T-cell (primary cell): ENCODE measurements around the gene SOBP. TPM values are rescaled to one million over a fixed set of nuclear protein-coding genes. Genes with fewer than 3 reads are reported as not detected.
"Not testable (repeated sequence)": the region's sequence is repeated elsewhere in the genome, so short reads cannot be mapped to it uniquely, and the experiment has no call there.

Experiments
- ATAC-seq, 4 experiments: fragments of 200-7000 bp in 3 of 4; fragments of 150-1000 bp in 1 of 4; cut with Tn5 transposase; replicated peaks in 1 of 4; 1 replicate in 3 of 4; 2 replicates in 1 of 4; pipeline ENCODE4 v1.10.0; 2021; ENCODE audit warnings: moderate library complexity in 3 of 4, mild to moderate bottlenecking in 2 of 4, moderate number of reproducible peaks in 1 of 4
- CTCF ChIA-PET, 2 donors: fragments of 300-600 bp; sonication (Branson Sonifier 250); formaldehyde crosslinking; loops; one replicate each; lab custom pipeline; 2022; ENCODE audit warnings: antibody characterized with exemption in 2 of 2; lab: Charles Lee
- POLR2A ChIA-PET, 2 donors: fragments of 300-600 bp; sonication (Branson Sonifier 250); formaldehyde crosslinking; loops; one replicate each; lab custom pipeline; 2022; ENCODE audit warnings: antibody characterized with exemption in 2 of 2; lab: Charles Lee
- DNase-seq, 35 experiments: peaks; one replicate each; pipeline versions ENCODE4 v3.0.0 to v3.0.0-alpha.2; 2013 to 2023
- H3K27ac ChIP-seq: one replicate; pipeline ENCODE4 v1.5.1; 2013; ENCODE audit warnings: low read length
- H3K27me3 ChIP-seq, 2 experiments: replicated peaks in 1 of 2; 1 replicate in 1 of 2; 2 replicates in 1 of 2; pipeline versions ENCODE4 v1.6.1 to v1.7.0; 2013; ENCODE audit warnings: low read length in 1 of 2, mixed read lengths in 1 of 2; ENCODE audit not compliant: control insufficient read depth in 2 of 2, insufficient read depth in 2 of 2; ENCODE audit errors: extremely low read depth in 1 of 2
- H3K36me3 ChIP-seq, 2 donors: 1 replicate in 1 of 2; 2 replicates in 1 of 2; pipeline versions ENCODE4 v1.6.1 to v1.7.0; 2013; ENCODE audit warnings: low read length in 1 of 2; ENCODE audit not compliant: control insufficient read depth in 2 of 2, insufficient read depth in 1 of 2; ENCODE audit errors: extremely low read depth in 1 of 2
- H3K4me1 ChIP-seq, 2 experiments: 1 replicate in 1 of 2; 2 replicates in 1 of 2; pipeline versions ENCODE4 v1.6.1 to v1.7.0; 2013; ENCODE audit warnings: low read length in 2 of 2, mixed read lengths in 1 of 2; ENCODE audit not compliant: insufficient read depth in 2 of 2, control insufficient read depth in 1 of 2; ENCODE audit errors: extremely low read depth in 1 of 2
- H3K4me3 ChIP-seq, 2 donors: 1 replicate in 1 of 2; 2 replicates in 1 of 2; pipeline versions ENCODE4 v1.5.1 to v1.7.0; 2013; ENCODE audit warnings: mild to moderate bottlenecking in 2 of 2, low read length in 1 of 2, moderate library complexity in 1 of 2; ENCODE audit not compliant: control insufficient read depth in 1 of 2; ENCODE audit errors: extremely low read depth in 1 of 2
- H3K9me3 ChIP-seq: 2 replicates; pipeline ENCODE4 v1.7.0; 2013
- H3K27ac Mint-ChIP-seq, 2 donors: one replicate each; pipeline ENCODE4 v1.8.0; 2020 to 2021; ENCODE audit warnings: mild to moderate bottlenecking in 2 of 2, mixed read lengths in 2 of 2
- H3K27me3 Mint-ChIP-seq, 2 donors: one replicate each; pipeline ENCODE4 v1.8.0; 2021 to 2022; ENCODE audit warnings: mixed read lengths in 2 of 2
- H3K36me3 Mint-ChIP-seq: one replicate; pipeline ENCODE4 v1.8.0; 2021; ENCODE audit warnings: mixed read lengths
- H3K4me1 Mint-ChIP-seq, 3 donors: one replicate each; pipeline ENCODE4 v1.8.0; 2020 to 2022; ENCODE audit warnings: mixed read lengths in 3 of 3, mild to moderate bottlenecking in 1 of 3
- H3K4me3 Mint-ChIP-seq, 3 donors: one replicate each; pipeline ENCODE4 v1.8.0; 2020 to 2022; ENCODE audit warnings: mild to moderate bottlenecking in 3 of 3, mixed read lengths in 3 of 3, moderate library complexity in 3 of 3
- H3K9me3 Mint-ChIP-seq, 3 donors: one replicate each; pipeline ENCODE4 v1.8.0; 2020 to 2022; ENCODE audit warnings: mixed read lengths in 3 of 3
- WGBS: methylation state at CpG from one replicate; pipeline ENCODE4 v1.1.5; 2013; ENCODE audit warnings: missing lambda C conversion rate; ENCODE audit not compliant: insufficient coverage; 5-methylcytosine and 5-hydroxymethylcytosine counted together
- total RNA-seq, 35 experiments: library from RNA in 6 of 35; stranded (reverse) in 6 of 35; fragments of 120-200 nt in 1 of 35; gene quantifications; one replicate each; pipeline versions ENCODE4 v1.2.1 to v1.2.4 and lab custom pipeline; 2013 to 2026

SOBP gene
- total RNA-seq, 5 donors from 2014 or later (not counting 1 experiment from before 2014, with no cell fraction given) = 0.30 to 0.95 (median 0.46) TPM

- ATAC-seq (no peak), DNase-seq (no peak)
- ChIA-PET CTCF (interaction anchor here in 1 of 2 donors (0.6 to 2.6 kb wide), 2 partner anchors 11 to 851 kb away, joined by 4 to 9 read pairs; no protein-coding TSS in a partner anchor), POLR2A (interaction anchor here (0.5 to 1.8 kb wide), 4 partner anchors 407 to 1134 kb away, joined by 3 to 5 read pairs (median 4); no protein-coding TSS in a partner anchor)
- H3K27me3 Mint-ChIP-seq = no peaks in the 10 kb centered on the region
- H3K36me3 ChIP-seq = no peaks in the 10 kb centered on the region
- peak overlapping the region; percentile 76 for H3K27ac ChIP-seq
- no peaks in the 10 kb centered on the region for H3K9me3 ChIP-seq
- peaks cover 2% of the 10 kb centered on the region for H3K36me3 Mint-ChIP-seq
- peak overlapping the region; percentile 95 to 96 for H3K27ac Mint-ChIP-seq
- H3K4me1 ChIP-seq = peaks cover 7 to 15% of the 10 kb centered on the region in 2 experiments
- WGBS = 7% methylated on average over 12 of the region's 22 CpGs
- H3K4me3 Mint-ChIP-seq = peak overlapping the region; percentile 94 to 97 (median 96)
- H3K4me3 ChIP-seq = peak overlapping the region; percentile 71 to 85
- no peaks in the 10 kb centered on the region for H3K27me3 ChIP-seq
- no peaks in the 10 kb centered on the region for H3K9me3 Mint-ChIP-seq
- peaks cover 24 to 31% (median 30%) of the 10 kb centered on the region in 3 donors for H3K4me1 Mint-ChIP-seq
These were observed 29.8 kb upstream of the SOBP start for GRCh38 chr6:107460083-107460631.

- Mint-ChIP-seq H3K4me3 (no peak overlapping the region), H3K4me1 (no peaks in the 10 kb centered on the region), H3K9me3 (no peaks in the 10 kb centered on the region), H3K27ac (no peak overlapping the region), H3K27me3 (peaks cover 8 to 21% of the 10 kb centered on the region in 2 donors), H3K36me3 (no peaks in the 10 kb centered on the region)
- no CpG with 5 or more reads among the region's 1 CpG for WGBS
- POLR2A ChIA-PET = no interaction called here
- H3K27me3 ChIP-seq = no peaks in the 10 kb centered on the region
- CTCF ChIA-PET = no interaction called here
- ATAC-seq (no peak), DNase-seq (no peak)
- H3K36me3 ChIP-seq = no peaks in the 10 kb centered on the region
- H3K27ac ChIP-seq = no peak overlapping the region
- no peaks in the 10 kb centered on the region for H3K4me1 ChIP-seq
- no peak overlapping the region for H3K4me3 ChIP-seq
- H3K9me3 ChIP-seq = no peaks in the 10 kb centered on the region
These were observed 23.9 kb upstream of the SOBP start for GRCh38 chr6:107466062-107466461.

DNA sequence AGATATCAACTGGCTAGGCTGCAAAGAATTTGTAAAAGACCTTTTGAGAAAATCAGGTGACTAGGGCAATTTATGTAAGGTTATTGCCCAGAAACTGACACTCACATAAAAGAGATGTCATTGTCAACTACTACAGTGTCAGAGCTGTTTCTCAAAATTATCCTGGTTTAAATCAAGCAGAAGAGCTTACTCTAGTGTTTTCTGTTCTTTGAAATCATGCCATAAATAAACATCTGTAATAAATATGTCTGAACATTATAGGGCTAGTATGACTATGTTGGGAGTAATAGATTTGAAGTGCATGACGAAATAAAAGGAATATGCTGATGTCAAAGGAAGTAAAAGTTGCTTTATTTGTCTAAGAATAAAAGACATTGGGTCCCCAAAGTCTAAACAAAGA lies 19.6 kb upstream of the SOBP start:
- no peaks in the 10 kb centered on the region for H3K36me3 Mint-ChIP-seq
- Histone ChIP-seq H3K36me3 (no peaks in the 10 kb centered on the region), H3K4me3 (no peak overlapping the region), H3K27me3 (peaks cover 0 to 5% of the 10 kb centered on the region in 2 experiments), H3K27ac (no peak overlapping the region), H3K4me1 (no peaks in the 10 kb centered on the region), H3K9me3 (no peaks in the 10 kb centered on the region)
- ATAC-seq = no peak
- H3K9me3 Mint-ChIP-seq = no peaks in the 10 kb centered on the region
- no peak for DNase-seq
- CTCF ChIA-PET = interaction anchor here in 1 of 2 donors (1.8 kb wide), 1 partner anchor 10 kb away, joined by 9 read pairs; the partner anchor contains the start of gene PDSS2
- H3K4me1 Mint-ChIP-seq = no peaks in the 10 kb centered on the region
- H3K4me3 Mint-ChIP-seq = no peak overlapping the region
- no CpG with 5 or more reads among the region's 1 CpG for WGBS
- H3K27me3 Mint-ChIP-seq = peaks cover 17 to 28% of the 10 kb centered on the region in 2 donors
- POLR2A ChIA-PET = no interaction called here
- no peak overlapping the region for H3K27ac Mint-ChIP-seq

GRCh38 chr6:107473660-107474059 lies 16.3 kb upstream of the SOBP start:
- H3K4me1 Mint-ChIP-seq = no peaks in the 10 kb centered on the region

DNA sequence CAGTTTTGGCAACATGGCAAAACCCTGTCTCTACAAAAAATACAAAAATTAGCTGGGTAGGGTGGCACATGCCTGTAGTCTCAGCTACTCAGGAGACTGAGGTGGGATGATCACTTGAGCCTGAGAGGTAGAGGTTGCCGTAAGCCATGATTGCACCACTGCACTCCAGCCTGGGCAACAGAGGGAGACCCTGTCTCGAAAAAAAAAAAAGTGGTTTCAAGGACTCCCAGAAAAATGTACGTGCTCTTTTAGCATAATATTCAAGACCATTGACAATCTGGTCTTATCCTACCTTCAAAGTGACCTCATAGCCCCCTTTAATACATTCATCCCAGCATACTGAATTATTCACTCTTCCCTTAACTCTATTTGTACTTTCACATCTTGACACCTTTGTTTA lies 14.6 kb upstream of the SOBP start:
- H3K36me3 ChIP-seq, H3K4me3 ChIP-seq, H3K27ac ChIP-seq, CTCF ChIA-PET, H3K4me1 ChIP-seq, POLR2A ChIA-PET, H3K9me3 ChIP-seq, H3K27ac Mint-ChIP-seq, H3K36me3 Mint-ChIP-seq, ATAC-seq, H3K4me1 Mint-ChIP-seq, H3K4me3 Mint-ChIP-seq, H3K9me3 Mint-ChIP-seq, DNase-seq: not testable (repeated sequence)
- 100% methylated on average over 2 of the region's 3 CpGs for WGBS
- H3K27me3 ChIP-seq = peaks cover 0 to 16% of the 10 kb centered on the region in 2 experiments
- peaks cover 18 to 21% of the 10 kb centered on the region in 2 donors for H3K27me3 Mint-ChIP-seq

More at GRCh38 chr6:107473660-107474059, 16.3 kb upstream of the SOBP start:
- no peaks in the 10 kb centered on the region for H3K36me3 Mint-ChIP-seq
- Histone ChIP-seq H3K9me3 (no peaks in the 10 kb centered on the region), H3K4me3 (no peak overlapping the region), H3K27ac (no peak overlapping the region), H3K4me1 (no peaks in the 10 kb centered on the region), H3K36me3 (no peaks in the 10 kb centered on the region), H3K27me3 (peaks cover 0 to 13% of the 10 kb centered on the region in 2 experiments)
- peaks cover 19 to 24% of the 10 kb centered on the region in 2 donors for H3K27me3 Mint-ChIP-seq
- H3K27ac Mint-ChIP-seq = no peak overlapping the region
- no peaks in the 10 kb centered on the region for H3K9me3 Mint-ChIP-seq
- WGBS = no CpG with 5 or more reads among the region's 5 CpGs
- no peak overlapping the region for H3K4me3 Mint-ChIP-seq
- DNase-seq (no peak), ATAC-seq (no peak)
- CTCF ChIA-PET = interaction anchor here in 1 of 2 donors (0.8 kb wide), 1 partner anchor 14 kb away, joined by 3 read pairs; the partner anchor contains the start of gene PDSS2
- POLR2A ChIA-PET = no interaction called here

DNA sequence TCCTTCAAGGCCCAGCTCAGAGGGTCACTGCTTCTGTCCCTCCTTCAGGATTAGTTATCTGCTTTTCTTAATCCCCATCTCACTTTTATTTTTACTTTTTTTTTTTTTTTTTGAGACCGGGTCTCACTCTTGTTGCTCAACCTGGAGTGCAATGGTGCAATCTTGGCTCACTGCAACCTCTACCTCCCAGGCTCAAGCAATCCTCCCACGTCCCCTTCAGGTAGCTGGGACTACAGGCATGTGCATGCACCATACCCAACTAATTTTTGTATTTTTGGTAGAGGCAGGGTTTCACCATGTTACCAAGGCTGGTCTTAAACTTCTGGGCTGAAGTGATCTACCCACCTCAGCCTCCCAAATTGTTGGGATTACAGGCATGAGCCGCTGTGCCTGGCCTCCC lies 14.1 kb upstream of the SOBP start:
- DNase-seq, H3K36me3 ChIP-seq, H3K4me1 ChIP-seq, ATAC-seq, H3K27ac Mint-ChIP-seq, H3K36me3 Mint-ChIP-seq, H3K4me3 Mint-ChIP-seq, H3K4me3 ChIP-seq, H3K4me1 Mint-ChIP-seq, POLR2A ChIA-PET, CTCF ChIA-PET, H3K27ac ChIP-seq, H3K9me3 ChIP-seq, H3K9me3 Mint-ChIP-seq: not testable (repeated sequence)
- peaks cover 20 to 25% of the 10 kb centered on the region in 2 donors for H3K27me3 Mint-ChIP-seq
- no CpG with 5 or more reads among the region's 3 CpGs for WGBS
- peaks cover 0 to 20% of the 10 kb centered on the region in 2 experiments for H3K27me3 ChIP-seq
